GM23338 (cell line): ENCODE data around the gene IGF2. TPM values are rescaled to one million over a fixed set of nuclear protein-coding genes. Genes with fewer than 3 reads are reported as not detected.

Experiments
- ATAC-seq: fragments of 200-7000 bp; cut with Tn5 transposase; 3 replicates; pipeline ENCODE4 v1.9.1; 2020
- DNase-seq: peaks from one replicate; pipeline ENCODE4 v3.0.0-alpha.2; 2015; ENCODE audit warnings: low spot score
- H2AFZ ChIP-seq: fragments of 200-600 bp; sonication (generic); 2 replicates; pipeline ENCODE4 v1.8.0; 2016; ENCODE audit warnings: antibody characterized with exemption, mild to moderate bottlenecking, moderate library complexity
- H3F3A ChIP-seq: fragments of 200-600 bp; sonication (generic); replicated peaks from 2 replicates; pipeline ENCODE4 v1.8.0; 2017; ENCODE audit warnings: antibody characterized with exemption, mixed run types, low read depth
- H3K27ac ChIP-seq: fragments of 200-600 bp; sonication (generic); 2 replicates; pipeline ENCODE4 v1.6.1; 2016; ENCODE audit warnings: low read depth
- H3K27me3 ChIP-seq: fragments of 200-600 bp; sonication (generic); 2 replicates; pipeline ENCODE4 v1.8.0; 2016; ENCODE audit warnings: mild to moderate bottlenecking, mixed run types, moderate library complexity; ENCODE audit not compliant: insufficient read depth
- H3K36me3 ChIP-seq: fragments of 200-600 bp; sonication (generic); 2 replicates; pipeline ENCODE4 v1.8.0; 2016; ENCODE audit warnings: mild to moderate bottlenecking; ENCODE audit not compliant: insufficient read depth
- H3K4me1 ChIP-seq: fragments of 200-600 bp; sonication (generic); 2 replicates; pipeline ENCODE4 v1.8.0; 2016; ENCODE audit warnings: mild to moderate bottlenecking, moderate library complexity; ENCODE audit not compliant: insufficient read depth
- H3K4me2 ChIP-seq: fragments of 200-600 bp; sonication (generic); 2 replicates; pipeline ENCODE4 v1.7.1; 2017; ENCODE audit warnings: mixed run types
- H3K4me3 ChIP-seq: fragments of 200-600 bp; sonication (generic); 2 replicates; pipeline ENCODE4 v1.6.1; 2016; ENCODE audit warnings: mixed run types
- H3K79me2 ChIP-seq: fragments of 200-600 bp; sonication (generic); replicated peaks from 2 replicates; pipeline ENCODE4 v1.8.0; 2017; ENCODE audit warnings: mild to moderate bottlenecking; ENCODE audit not compliant: insufficient read depth
- H3K9me2 ChIP-seq: fragments of 200-600 bp; sonication (generic); 2 replicates; pipeline ENCODE4 v1.8.0; 2017; ENCODE audit not compliant: insufficient read depth
- H4K20me1 ChIP-seq: fragments of 200-600 bp; sonication (generic); replicated peaks from 2 replicates; pipeline ENCODE4 v1.8.0; 2017; ENCODE audit warnings: mild to moderate bottlenecking; ENCODE audit not compliant: insufficient read depth
- H3K27ac Mint-ChIP-seq: 2 replicates; pipeline ENCODE4 v1.8.0; 2020; ENCODE audit warnings: inconsistent platforms, mild to moderate bottlenecking, moderate library complexity, mixed read lengths
- H3K27me3 Mint-ChIP-seq: 3 replicates; pipeline ENCODE4 v1.8.0; 2022; ENCODE audit warnings: low read depth, mild to moderate bottlenecking, moderate library complexity, mixed read lengths, inconsistent platforms; ENCODE audit not compliant: insufficient read depth, poor library complexity
- H3K36me3 Mint-ChIP-seq: 3 replicates; pipeline ENCODE4 v1.8.0; 2021; ENCODE audit warnings: low read depth, mild to moderate bottlenecking, inconsistent platforms, moderate library complexity, mixed read lengths
- H3K4me1 Mint-ChIP-seq: 3 replicates; pipeline ENCODE4 v1.8.0; 2020; ENCODE audit warnings: mild to moderate bottlenecking, inconsistent platforms, mixed read lengths
- H3K4me3 Mint-ChIP-seq: 3 replicates; pipeline ENCODE4 v1.8.0; 2021; ENCODE audit warnings: moderate library complexity, mild to moderate bottlenecking, inconsistent platforms, mixed read lengths
- H3K9me3 Mint-ChIP-seq: 3 replicates; pipeline ENCODE4 v1.8.0; 2020; ENCODE audit warnings: moderate library complexity, mild to moderate bottlenecking, inconsistent platforms, mixed read lengths
- CREB1 ChIP-seq: fragments of 250-450 bp; sonication (Bioruptor Pico); IDR thresholded peaks from 2 replicates; pipeline ENCODE4 v1.5.0; 2020; ENCODE audit warnings: low read depth, mild to moderate bottlenecking, moderate library complexity
- CTCF ChIP-seq, 2 experiments: fragments of 200-600 bp in 1 of 2; sonication (generic) in 1 of 2; conservative IDR thresholded peaks; 2 replicates each; pipeline versions ENCODE4 v1.5.1 to v1.6.1; 2016 to 2017; ENCODE audit warnings: antibody characterized with exemption in 2 of 2, low read depth in 2 of 2, mild to moderate bottlenecking in 2 of 2, moderate library complexity in 1 of 2
- ETS1 ChIP-seq: IDR thresholded peaks from 2 replicates; pipeline ENCODE4 v1.6.1; 2016; ENCODE audit warnings: antibody characterized with exemption
- EZH2 ChIP-seq: fragments of 200-600 bp; sonication (generic); IDR thresholded peaks from one replicate; pipeline ENCODE4 v1.8.0; 2017; ENCODE audit warnings: antibody characterized with exemption, mild to moderate bottlenecking, low read depth; ENCODE audit not compliant: unreplicated experiment
- EZH2phosphoT487 ChIP-seq: fragments of 200-600 bp; sonication (generic); IDR thresholded peaks from one replicate; pipeline ENCODE4 v1.8.1; 2018; ENCODE audit warnings: antibody characterized with exemption; ENCODE audit not compliant: unreplicated experiment
- NANOG ChIP-seq: IDR thresholded peaks from 2 replicates; pipeline ENCODE4 v1.6.1; 2016; ENCODE audit warnings: antibody characterized with exemption, borderline replicate concordance
- REST ChIP-seq: IDR thresholded peaks from one replicate; pipeline ENCODE4 v1.6.1; 2018; ENCODE audit warnings: antibody characterized with exemption; ENCODE audit not compliant: unreplicated experiment
- STAT1 ChIP-seq: IDR thresholded peaks from one replicate; pipeline ENCODE4 v1.6.1; 2016; ENCODE audit warnings: antibody characterized with exemption; ENCODE audit not compliant: unreplicated experiment
- ZNF331 ChIP-seq: fragments of 250-450 bp; sonication (Bioruptor Pico); IDR thresholded peaks from 2 replicates; pipeline ENCODE4 v1.5.0; 2020; ENCODE audit warnings: low read depth, mild to moderate bottlenecking, moderate library complexity
- polyA plus RNA-seq: library from polyadenylated mRNA; unstranded; fragments of >200 nt; fragmentation: Nextera tagmentation; extraction: Ambion mirVana; gene quantifications from 2 replicates; pipeline ENCODE4 v1.2.1, GENCODE V29; 2016
- total RNA-seq: library from RNA; depleted of rRNA; stranded (reverse); fragments of >200 nt; shearing (Covaris generic); gene quantifications from 2 replicates; pipeline ENCODE4 v1.2.3, GENCODE V29; 2014

The IGF2 gene
- total and polyA plus RNA-seq, 2 experiments from 2014 or later, result 1.4 to 4.0 TPM

- no peak overlapping the region for H3K4me3 Mint-ChIP-seq
Observed at GRCh38 chr11:2156416-2157182, 17.4 kb upstream of the IGF2 start.

GRCh38 chr11:2155511-2155910, 16.3 kb upstream of the IGF2 start:
- H3K27ac ChIP-seq, result no peak overlapping the region
- H3K4me1 ChIP-seq, result no peaks in the 10 kb centered on the region; the same call in 1 of the 2 replicates
- no peak overlapping the region for H2AFZ ChIP-seq
- DNase-seq (no peak), ATAC-seq (no peak)
- no peaks in the 10 kb centered on the region for H3F3A ChIP-seq
- H4K20me1 ChIP-seq, result no peaks in the 10 kb centered on the region
- no peaks in the 10 kb centered on the region for H3K36me3 ChIP-seq
- no peaks in the 10 kb centered on the region for H3K9me2 ChIP-seq
- H3K36me3 Mint-ChIP-seq, result no peaks in the 10 kb centered on the region
- peaks cover 6% of the 10 kb centered on the region for H3K27me3 Mint-ChIP-seq
- peaks cover 2% of the 10 kb centered on the region; the same call in 2 of the 3 replicates for H3K4me1 Mint-ChIP-seq
- no peak overlapping the region for H3K27ac Mint-ChIP-seq
- H3K79me2 ChIP-seq, result no peaks in the 10 kb centered on the region
- no peaks in the 10 kb centered on the region for H3K9me3 Mint-ChIP-seq
- H3K27me3 ChIP-seq, result no peaks in the 10 kb centered on the region
- no peak overlapping the region for H3K4me2 ChIP-seq
- no peak overlapping the region for H3K4me3 Mint-ChIP-seq
- no peak overlapping the region for H3K4me3 ChIP-seq
- TF ChIP-seq STAT1 (no peak), REST (no peak), CREB1 (CRISPR knock-in tag) (no peak), NANOG (no peak), EZH2 (no peak), EZH2phosphoT487 (no peak), ZNF331 (CRISPR knock-in tag) (no peak), ETS1 (no peak), CTCF (conservative IDR thresholded peaks at IDR 0.05; ENCODE audit: low read depth in 2 of 2) (no peak)

More at GRCh38 chr11:2156416-2157182, 17.4 kb upstream of the IGF2 start:
- H3F3A ChIP-seq, result no peaks in the 10 kb centered on the region
- Mint-ChIP-seq H3K4me1 (no peaks in the 10 kb centered on the region), H3K36me3 (no peaks in the 10 kb centered on the region), H3K27me3 (peaks cover 3% of the 10 kb centered on the region), H3K9me3 (no peaks in the 10 kb centered on the region), H3K27ac (no peak overlapping the region)
- no peak overlapping the region; the same call in 1 of the 2 replicates for H2AFZ ChIP-seq
- DNase-seq, result peak; percentile 72
- no peaks in the 10 kb centered on the region; the same call in 1 of the 2 replicates for H3K4me1 ChIP-seq
- H3K4me2 ChIP-seq, result no peak overlapping the region
- no peaks in the 10 kb centered on the region for H3K36me3 ChIP-seq
- no peaks in the 10 kb centered on the region for H3K79me2 ChIP-seq
- no peaks in the 10 kb centered on the region for H3K27me3 ChIP-seq
- no peaks in the 10 kb centered on the region for H4K20me1 ChIP-seq
- ATAC-seq, result peak; percentile 73
- no peak for TF ChIP-seq EZH2
- peak; percentile 66 to 96 for TF ChIP-seq CTCF (conservative IDR thresholded peaks at IDR 0.05; ENCODE audit: low read depth in 2 of 2)
- H3K9me2 ChIP-seq, result no peaks in the 10 kb centered on the region
- no peak overlapping the region for H3K4me3 ChIP-seq
- no peak overlapping the region for H3K27ac ChIP-seq
